ENCODE measurements around the gene WARS2.

WARS2 gene

GRCh38 chr1:118982266-118982665 lies 158.2 kb downstream of the WARS2 start:
- no peak for DNase-seq

- no peak for DNase-seq
Observed at GRCh38 chr1:118981436-118981835, 159.0 kb downstream of the WARS2 start.

All from NCI-H1694 treated with DMSO at 0.1 percent for 48 hours (cell line).